GM23338 (cell line): ENCODE data around the gene IGF2R. TPM values are rescaled to one million over a fixed set of nuclear protein-coding genes. Genes with fewer than 3 reads are reported as not detected.
"Not testable (repeated sequence)": the region's sequence is repeated elsewhere in the genome, so short reads cannot be mapped to it uniquely, and the experiment has no call there.

Experiments
- ATAC-seq: fragments of 200-7000 bp; cut with Tn5 transposase; 3 replicates; pipeline ENCODE4 v1.9.1; 2020
- DNase-seq: peaks from one replicate; pipeline ENCODE4 v3.0.0-alpha.2; 2015; ENCODE audit warnings: low spot score
- H2AFZ ChIP-seq: fragments of 200-600 bp; sonication (generic); 2 replicates; pipeline ENCODE4 v1.8.0; 2016; ENCODE audit warnings: antibody characterized with exemption, mild to moderate bottlenecking, moderate library complexity
- H3F3A ChIP-seq: fragments of 200-600 bp; sonication (generic); replicated peaks from 2 replicates; pipeline ENCODE4 v1.8.0; 2017; ENCODE audit warnings: antibody characterized with exemption, mixed run types, low read depth
- H3K27ac ChIP-seq: fragments of 200-600 bp; sonication (generic); 2 replicates; pipeline ENCODE4 v1.6.1; 2016; ENCODE audit warnings: low read depth
- H3K27me3 ChIP-seq: fragments of 200-600 bp; sonication (generic); 2 replicates; pipeline ENCODE4 v1.8.0; 2016; ENCODE audit warnings: mild to moderate bottlenecking, mixed run types, moderate library complexity; ENCODE audit not compliant: insufficient read depth
- H3K36me3 ChIP-seq: fragments of 200-600 bp; sonication (generic); 2 replicates; pipeline ENCODE4 v1.8.0; 2016; ENCODE audit warnings: mild to moderate bottlenecking; ENCODE audit not compliant: insufficient read depth
- H3K4me1 ChIP-seq: fragments of 200-600 bp; sonication (generic); 2 replicates; pipeline ENCODE4 v1.8.0; 2016; ENCODE audit warnings: mild to moderate bottlenecking, moderate library complexity; ENCODE audit not compliant: insufficient read depth
- H3K4me2 ChIP-seq: fragments of 200-600 bp; sonication (generic); 2 replicates; pipeline ENCODE4 v1.7.1; 2017; ENCODE audit warnings: mixed run types
- H3K4me3 ChIP-seq: fragments of 200-600 bp; sonication (generic); 2 replicates; pipeline ENCODE4 v1.6.1; 2016; ENCODE audit warnings: mixed run types
- H3K79me2 ChIP-seq: fragments of 200-600 bp; sonication (generic); replicated peaks from 2 replicates; pipeline ENCODE4 v1.8.0; 2017; ENCODE audit warnings: mild to moderate bottlenecking; ENCODE audit not compliant: insufficient read depth
- H3K9me2 ChIP-seq: fragments of 200-600 bp; sonication (generic); 2 replicates; pipeline ENCODE4 v1.8.0; 2017; ENCODE audit not compliant: insufficient read depth
- H4K20me1 ChIP-seq: fragments of 200-600 bp; sonication (generic); replicated peaks from 2 replicates; pipeline ENCODE4 v1.8.0; 2017; ENCODE audit warnings: mild to moderate bottlenecking; ENCODE audit not compliant: insufficient read depth
- H3K27ac Mint-ChIP-seq: 2 replicates; pipeline ENCODE4 v1.8.0; 2020; ENCODE audit warnings: inconsistent platforms, mild to moderate bottlenecking, moderate library complexity, mixed read lengths
- H3K27me3 Mint-ChIP-seq: 3 replicates; pipeline ENCODE4 v1.8.0; 2022; ENCODE audit warnings: low read depth, mild to moderate bottlenecking, moderate library complexity, mixed read lengths, inconsistent platforms; ENCODE audit not compliant: insufficient read depth, poor library complexity
- H3K36me3 Mint-ChIP-seq: 3 replicates; pipeline ENCODE4 v1.8.0; 2021; ENCODE audit warnings: low read depth, mild to moderate bottlenecking, inconsistent platforms, moderate library complexity, mixed read lengths
- H3K4me1 Mint-ChIP-seq: 3 replicates; pipeline ENCODE4 v1.8.0; 2020; ENCODE audit warnings: mild to moderate bottlenecking, inconsistent platforms, mixed read lengths
- H3K4me3 Mint-ChIP-seq: 3 replicates; pipeline ENCODE4 v1.8.0; 2021; ENCODE audit warnings: moderate library complexity, mild to moderate bottlenecking, inconsistent platforms, mixed read lengths
- H3K9me3 Mint-ChIP-seq: 3 replicates; pipeline ENCODE4 v1.8.0; 2020; ENCODE audit warnings: moderate library complexity, mild to moderate bottlenecking, inconsistent platforms, mixed read lengths
- CREB1 ChIP-seq: fragments of 250-450 bp; sonication (Bioruptor Pico); IDR thresholded peaks from 2 replicates; pipeline ENCODE4 v1.5.0; 2020; ENCODE audit warnings: low read depth, mild to moderate bottlenecking, moderate library complexity
- JUNB ChIP-seq: IDR thresholded peaks from one replicate; pipeline ENCODE4 v1.6.1; 2016; ENCODE audit warnings: antibody characterized with exemption; ENCODE audit not compliant: unreplicated experiment
- NANOG ChIP-seq: IDR thresholded peaks from 2 replicates; pipeline ENCODE4 v1.6.1; 2016; ENCODE audit warnings: antibody characterized with exemption, borderline replicate concordance
- POLR2AphosphoS5 ChIP-seq: IDR thresholded peaks from 2 replicates; pipeline ENCODE4 v1.6.1; 2016; ENCODE audit warnings: antibody characterized with exemption, low read depth
- STAT1 ChIP-seq: IDR thresholded peaks from one replicate; pipeline ENCODE4 v1.6.1; 2016; ENCODE audit warnings: antibody characterized with exemption; ENCODE audit not compliant: unreplicated experiment
- ZNF114 ChIP-seq: fragments of 250-450 bp; sonication (Bioruptor Pico); IDR thresholded peaks from 2 replicates; pipeline ENCODE4 v1.5.0; 2020; ENCODE audit warnings: mild to moderate bottlenecking, moderate library complexity
- ZNF331 ChIP-seq: fragments of 250-450 bp; sonication (Bioruptor Pico); IDR thresholded peaks from 2 replicates; pipeline ENCODE4 v1.5.0; 2020; ENCODE audit warnings: low read depth, mild to moderate bottlenecking, moderate library complexity
- polyA plus RNA-seq: library from polyadenylated mRNA; unstranded; fragments of >200 nt; fragmentation: Nextera tagmentation; extraction: Ambion mirVana; gene quantifications from 2 replicates; pipeline ENCODE4 v1.2.1, GENCODE V29; 2016
- total RNA-seq: library from RNA; depleted of rRNA; stranded (reverse); fragments of >200 nt; shearing (Covaris generic); gene quantifications from 2 replicates; pipeline ENCODE4 v1.2.3, GENCODE V29; 2014
- TF ChIP-seq, protein P1 (sequence below): fragments of 250-450 bp; sonication (Bioruptor Pico); IDR thresholded peaks from 2 replicates; pipeline ENCODE4 v1.5.0; 2020; ENCODE audit warnings: mild to moderate bottlenecking, moderate library complexity

IGF2R gene
- total and polyA plus RNA-seq, 2 experiments from 2014 or later = 12.5 to 76.4 TPM

DNA sequence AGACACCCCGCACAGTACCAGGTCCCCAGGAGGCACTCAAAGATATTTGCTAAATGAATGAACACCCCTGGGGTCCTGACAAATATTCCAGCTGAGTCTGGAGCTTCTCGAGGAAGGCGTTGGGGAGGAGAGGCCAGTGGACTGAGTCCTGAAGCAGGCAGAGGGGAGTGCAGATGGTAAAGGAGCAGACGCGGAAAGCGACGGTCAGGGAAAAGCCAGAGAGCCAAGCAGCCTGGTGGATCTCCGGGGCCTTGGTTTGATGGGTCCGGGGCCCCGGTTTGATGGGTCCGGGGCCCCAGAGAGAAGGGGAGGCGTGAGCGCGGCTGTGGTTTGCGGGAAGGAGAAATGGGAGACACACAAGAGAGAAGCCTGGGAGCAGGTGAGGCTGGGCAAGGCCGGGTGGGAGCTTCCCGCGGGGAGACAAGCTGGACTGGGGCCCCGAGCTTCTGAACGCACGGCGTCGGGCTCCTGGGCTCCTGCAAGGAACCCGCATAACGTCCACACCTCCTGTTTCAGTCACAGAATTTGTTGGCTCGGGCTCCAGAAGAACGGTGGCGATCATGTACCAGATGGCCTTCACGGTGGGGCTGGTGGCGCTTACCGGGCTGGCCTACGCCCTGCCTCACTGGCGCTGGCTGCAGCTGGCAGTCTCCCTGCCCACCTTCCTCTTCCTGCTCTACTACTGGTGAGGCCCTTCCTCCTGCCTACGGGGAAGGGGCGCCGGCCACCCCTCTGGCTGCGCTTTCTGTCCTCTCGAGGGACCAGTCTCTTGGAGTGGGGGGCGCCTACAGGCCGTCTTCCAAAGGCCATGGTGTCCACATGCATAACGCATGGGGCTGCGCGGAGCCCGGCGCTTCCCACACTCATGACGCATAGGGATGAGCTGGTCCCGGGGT, 164.8 kb downstream of the IGF2R start:
- H3K9me2 ChIP-seq = no peaks in the 10 kb centered on the region
- no peaks in the 10 kb centered on the region for H3K36me3 ChIP-seq
- H3K4me1 Mint-ChIP-seq = peaks cover 44% of the 10 kb centered on the region
- no peak overlapping the region for H3K4me3 ChIP-seq
- DNase-seq (peak; percentile 16), ATAC-seq (peak; percentile 21)
- H3K27ac ChIP-seq = no peak overlapping the region
- H3K27ac Mint-ChIP-seq = no peak overlapping the region
- H4K20me1 ChIP-seq = no peaks in the 10 kb centered on the region
- peak overlapping the region; percentile 2 for H3K4me2 ChIP-seq
- H3K27me3 Mint-ChIP-seq = peaks cover 14% of the 10 kb centered on the region
- H3K27me3 ChIP-seq = no peaks in the 10 kb centered on the region
- H3K4me3 Mint-ChIP-seq = no peak overlapping the region
- H3K79me2 ChIP-seq = no peaks in the 10 kb centered on the region
- TF ChIP-seq ZNF331 (CRISPR knock-in tag) (no peak), JUNB (no peak), STAT1 (no peak), CREB1 (CRISPR knock-in tag) (no peak), ZNF114 (no peak)
- no peaks in the 10 kb centered on the region; the same call in 1 of the 3 replicates for H3K9me3 Mint-ChIP-seq
- H3F3A ChIP-seq = no peaks in the 10 kb centered on the region
- no peaks in the 10 kb centered on the region; the same call in 2 of the 3 replicates for H3K36me3 Mint-ChIP-seq
- peaks cover 16% of the 10 kb centered on the region for H3K4me1 ChIP-seq
- H2AFZ ChIP-seq = peak overlapping the region; percentile 87

DNA sequence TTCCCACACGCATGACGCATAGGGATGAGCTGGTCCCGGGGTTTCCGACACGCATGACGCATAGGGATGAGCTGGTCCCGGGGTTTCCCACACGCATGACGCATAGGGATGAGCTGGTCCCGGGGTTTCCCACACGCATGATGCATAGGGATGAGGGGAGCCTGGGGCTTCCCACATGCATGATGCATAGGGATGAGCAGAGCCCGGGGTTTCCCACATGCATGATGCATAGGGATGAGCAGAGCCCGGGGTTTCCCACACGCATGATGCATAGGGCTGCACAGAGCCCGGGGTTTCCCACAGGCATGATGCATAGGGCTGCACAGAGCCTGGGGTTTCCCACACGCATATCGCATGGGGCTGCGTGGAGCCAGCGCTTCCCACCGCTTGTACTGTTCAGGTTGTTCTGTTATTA, 165.5 kb downstream of the IGF2R start:
- not testable (repeated sequence) for H3K27ac Mint-ChIP-seq, H3K36me3 ChIP-seq, H2AFZ ChIP-seq, H3K79me2 ChIP-seq, H3K9me3 Mint-ChIP-seq, H3F3A ChIP-seq, H3K9me2 ChIP-seq, H3K27ac ChIP-seq, ATAC-seq, H3K36me3 Mint-ChIP-seq, H3K4me2 ChIP-seq, H3K4me3 Mint-ChIP-seq, DNase-seq, H4K20me1 ChIP-seq, H3K4me3 ChIP-seq, H3K27me3 ChIP-seq
- Mint-ChIP-seq H3K27me3 (peaks cover 14% of the 10 kb centered on the region), H3K4me1 (peaks cover 47% of the 10 kb centered on the region)
- peaks cover 16% of the 10 kb centered on the region for H3K4me1 ChIP-seq

DNA sequence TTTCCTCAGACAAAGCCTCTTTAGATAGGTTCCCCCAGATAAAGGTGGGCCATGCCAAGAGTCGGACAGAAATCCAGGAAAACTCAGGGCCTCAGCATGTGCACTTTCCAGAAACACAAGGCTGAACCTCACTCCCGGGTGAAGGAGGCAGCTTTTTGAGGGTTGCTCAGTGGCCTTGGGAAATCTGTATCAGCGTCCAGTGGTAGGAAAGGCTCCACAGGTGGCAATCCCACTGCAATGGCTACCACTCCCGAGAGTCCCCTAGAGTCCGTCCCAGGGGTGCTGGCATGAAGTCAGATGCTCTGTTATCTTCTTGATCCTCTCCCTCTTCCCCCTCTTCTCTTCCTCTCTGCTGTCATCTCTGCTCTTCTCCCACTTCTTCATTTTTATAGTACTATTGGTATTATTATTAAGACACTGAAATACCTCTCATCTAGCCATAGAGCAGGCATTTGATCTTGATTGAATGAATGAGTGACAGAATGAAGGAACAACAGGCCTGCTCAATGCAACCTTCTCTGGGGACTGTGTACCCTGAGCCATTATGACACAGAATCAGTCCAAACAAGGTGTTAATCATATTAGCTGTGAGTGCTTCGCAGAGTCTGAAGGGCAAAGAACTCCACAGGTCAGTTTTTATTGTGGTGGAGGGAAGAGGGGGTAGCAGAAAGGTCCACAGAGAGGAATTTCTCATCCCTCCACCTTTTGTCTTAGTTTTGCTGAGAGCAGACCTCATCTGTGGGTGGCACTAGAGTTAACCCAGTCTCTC, 166.1 kb downstream of the IGF2R start:
- H3K27me3 Mint-ChIP-seq = peaks cover 14% of the 10 kb centered on the region
- Histone ChIP-seq H3K9me2 (no peaks in the 10 kb centered on the region), H3K79me2 (no peaks in the 10 kb centered on the region), H3F3A (no peaks in the 10 kb centered on the region), H3K36me3 (no peaks in the 10 kb centered on the region), H2AFZ (no peak overlapping the region), H3K4me3 (no peak overlapping the region), H3K4me1 (peaks cover 16% of the 10 kb centered on the region), H3K4me2 (no peak overlapping the region), H3K27ac (no peak overlapping the region), H4K20me1 (no peaks in the 10 kb centered on the region), H3K27me3 (no peaks in the 10 kb centered on the region)
- H3K4me1 Mint-ChIP-seq = peaks cover 49% of the 10 kb centered on the region
- H3K4me3 Mint-ChIP-seq = no peak overlapping the region
- no peaks in the 10 kb centered on the region; the same call in 2 of the 3 replicates for H3K36me3 Mint-ChIP-seq
- no peak for DNase-seq
- H3K9me3 Mint-ChIP-seq = no peaks in the 10 kb centered on the region; the same call in 2 of the 3 replicates
- no peak for ATAC-seq
- no peak overlapping the region for H3K27ac Mint-ChIP-seq
- TF ChIP-seq POLR2AphosphoS5 (no peak), NANOG (no peak), ZNF331 (CRISPR knock-in tag) (no peak)
- TF ChIP-seq, protein P1, sequence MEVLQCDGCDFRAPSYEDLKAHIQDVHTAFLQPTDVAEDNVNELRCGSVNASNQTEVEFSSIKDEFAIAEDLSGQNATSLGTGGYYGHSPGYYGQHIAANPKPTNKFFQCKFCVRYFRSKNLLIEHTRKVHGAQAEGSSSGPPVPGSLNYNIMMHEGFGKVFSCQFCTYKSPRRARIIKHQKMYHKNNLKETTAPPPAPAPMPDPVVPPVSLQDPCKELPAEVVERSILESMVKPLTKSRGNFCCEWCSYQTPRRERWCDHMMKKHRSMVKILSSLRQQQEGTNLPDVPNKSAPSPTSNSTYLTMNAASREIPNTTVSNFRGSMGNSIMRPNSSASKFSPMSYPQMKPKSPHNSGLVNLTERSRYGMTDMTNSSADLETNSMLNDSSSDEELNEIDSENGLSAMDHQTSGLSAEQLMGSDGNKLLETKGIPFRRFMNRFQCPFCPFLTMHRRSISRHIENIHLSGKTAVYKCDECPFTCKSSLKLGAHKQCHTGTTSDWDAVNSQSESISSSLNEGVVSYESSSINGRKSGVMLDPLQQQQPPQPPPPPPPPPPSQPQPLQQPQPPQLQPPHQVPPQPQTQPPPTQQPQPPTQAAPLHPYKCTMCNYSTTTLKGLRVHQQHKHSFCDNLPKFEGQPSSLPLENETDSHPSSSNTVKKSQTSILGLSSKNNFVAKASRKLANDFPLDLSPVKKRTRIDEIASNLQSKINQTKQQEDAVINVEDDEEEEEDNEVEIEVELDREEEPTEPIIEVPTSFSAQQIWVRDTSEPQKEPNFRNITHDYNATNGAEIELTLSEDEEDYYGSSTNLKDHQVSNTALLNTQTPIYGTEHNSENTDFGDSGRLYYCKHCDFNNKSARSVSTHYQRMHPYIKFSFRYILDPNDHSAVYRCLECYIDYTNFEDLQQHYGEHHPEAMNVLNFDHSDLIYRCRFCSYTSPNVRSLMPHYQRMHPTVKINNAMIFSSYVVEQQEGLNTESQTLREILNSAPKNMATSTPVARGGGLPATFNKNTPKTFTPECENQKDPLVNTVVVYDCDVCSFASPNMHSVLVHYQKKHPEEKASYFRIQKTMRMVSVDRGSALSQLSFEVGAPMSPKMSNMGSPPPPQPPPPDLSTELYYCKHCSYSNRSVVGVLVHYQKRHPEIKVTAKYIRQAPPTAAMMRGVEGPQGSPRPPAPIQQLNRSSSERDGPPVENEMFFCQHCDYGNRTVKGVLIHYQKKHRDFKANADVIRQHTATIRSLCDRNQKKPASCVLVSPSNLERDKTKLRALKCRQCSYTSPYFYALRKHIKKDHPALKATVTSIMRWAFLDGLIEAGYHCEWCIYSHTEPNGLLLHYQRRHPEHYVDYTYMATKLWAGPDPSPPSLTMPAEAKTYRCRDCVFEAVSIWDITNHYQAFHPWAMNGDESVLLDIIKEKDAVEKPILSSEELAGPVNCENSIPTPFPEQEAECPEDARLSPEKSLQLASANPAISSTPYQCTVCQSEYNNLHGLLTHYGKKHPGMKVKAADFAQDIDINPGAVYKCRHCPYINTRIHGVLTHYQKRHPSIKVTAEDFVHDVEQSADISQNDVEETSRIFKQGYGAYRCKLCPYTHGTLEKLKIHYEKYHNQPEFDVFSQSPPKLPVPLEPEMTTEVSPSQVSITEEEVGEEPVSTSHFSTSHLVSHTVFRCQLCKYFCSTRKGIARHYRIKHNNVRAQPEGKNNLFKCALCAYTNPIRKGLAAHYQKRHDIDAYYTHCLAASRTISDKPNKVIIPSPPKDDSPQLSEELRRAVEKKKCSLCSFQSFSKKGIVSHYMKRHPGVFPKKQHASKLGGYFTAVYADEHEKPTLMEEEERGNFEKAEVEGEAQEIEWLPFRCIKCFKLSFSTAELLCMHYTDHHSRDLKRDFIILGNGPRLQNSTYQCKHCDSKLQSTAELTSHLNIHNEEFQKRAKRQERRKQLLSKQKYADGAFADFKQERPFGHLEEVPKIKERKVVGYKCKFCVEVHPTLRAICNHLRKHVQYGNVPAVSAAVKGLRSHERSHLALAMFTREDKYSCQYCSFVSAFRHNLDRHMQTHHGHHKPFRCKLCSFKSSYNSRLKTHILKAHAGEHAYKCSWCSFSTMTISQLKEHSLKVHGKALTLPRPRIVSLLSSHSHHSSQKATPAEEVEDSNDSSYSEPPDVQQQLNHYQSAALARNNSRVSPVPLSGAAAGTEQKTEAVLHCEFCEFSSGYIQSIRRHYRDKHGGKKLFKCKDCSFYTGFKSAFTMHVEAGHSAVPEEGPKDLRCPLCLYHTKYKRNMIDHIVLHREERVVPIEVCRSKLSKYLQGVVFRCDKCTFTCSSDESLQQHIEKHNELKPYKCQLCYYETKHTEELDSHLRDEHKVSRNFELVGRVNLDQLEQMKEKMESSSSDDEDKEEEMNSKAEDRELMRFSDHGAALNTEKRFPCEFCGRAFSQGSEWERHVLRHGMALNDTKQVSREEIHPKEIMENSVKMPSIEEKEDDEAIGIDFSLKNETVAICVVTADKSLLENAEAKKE = no peak
